ENCODE measurements around the gene G6PC1.

The G6PC1 gene

GRCh38 chr17:42937712-42938596 lies 37.4 kb downstream of the G6PC1 start:
- peak; percentile 2 for DNase-seq (ENCODE audit: low read depth)

- no peak for DNase-seq (ENCODE audit: low read depth)
These were observed 43.6 kb downstream of the G6PC1 start for GRCh38 chr17:42944211-42944610.

- DNase-seq (ENCODE audit: low read depth) = no peak
These were observed 46.2 kb downstream of the G6PC1 start for GRCh38 chr17:42946812-42947211.

GRCh38 chr17:42950044-42950783 lies 49.6 kb downstream of the G6PC1 start:
- no peak for DNase-seq (ENCODE audit: low read depth)

All from stimulated activated CD8-positive, alpha-beta memory T cell treated with anti-CD3 and anti-CD28 coated beads, Interleukin-12 subunit alpha, Interleukin-12 subunit beta, amount 100 ng/mL, for 4 hours (primary cell).